ENCODE measurements around the gene HSDL2. TPM values are rescaled to one million over a fixed set of nuclear protein-coding genes. Genes with fewer than 3 reads are reported as not detected.

Gene HSDL2
- polyA plus RNA-seq, 1 of the 3 experiments (the other 2 are of a cell fraction): 14.4 TPM

GRCh38 chr9:112338561-112338960 is 41.3 kb upstream of the HSDL2 start:
- POLR2A ChIA-PET: no interaction called here
- CTCF ChIA-PET: interaction anchor here (1.4 to 1.6 kb wide), 2 partner anchors 241 to 264 kb away, joined by 3 read pairs; no protein-coding TSS in a partner anchor
- H3K4me2 ChIP-seq: no peak overlapping the region

GRCh38 chr9:112339886-112340285 is 40.0 kb upstream of the HSDL2 start:
- H3K4me2 ChIP-seq: no peak overlapping the region
- 96% methylated on average over 3 of the region's 3 CpGs for WGBS (ENCODE audit: low lambda C conversion rate)
- no peak overlapping the region for H3K9ac ChIP-seq
- peaks cover 6% of the 10 kb centered on the region for H3F3A ChIP-seq (replicated peaks; ENCODE audit: insufficient read depth)
- POLR2A ChIA-PET: no interaction called here
- no peaks in the 10 kb centered on the region for H3K36me3 ChIP-seq (replicated peaks in 1 of 2; ENCODE audit: control insufficient read depth in 1 of 2, insufficient read depth in 2 of 2, low read length in 1 of 2)
- H3K4me1 ChIP-seq (ENCODE audit: control insufficient read depth in 1 of 2, insufficient read depth in 2 of 2, low read depth in 1 of 2, low read length in 1 of 2): no peaks in the 10 kb centered on the region
- H3K27ac ChIP-seq (ENCODE audit: low read depth in 2 of 2, low read length in 1 of 2): no peak overlapping the region
- H4K20me1 ChIP-seq (ENCODE audit: insufficient read depth): no peaks in the 10 kb centered on the region
- DNase-seq: no peak
- H3K27me3 ChIP-seq (ENCODE audit: insufficient read depth): no peaks in the 10 kb centered on the region
- TF ChIP-seq POLR2AphosphoS5 (IDR thresholded peaks at IDR 0.05; ENCODE audit: low read depth, low read length) (no peak), TAF1 (IDR thresholded peaks at IDR 0.05; ENCODE audit: borderline replicate concordance, low read depth, low read length) (no peak), ELF1 (IDR thresholded peaks at IDR 0.05) (no peak), YY1 (IDR thresholded peaks at IDR 0.05; ENCODE audit: low read depth) (no peak), EZH2phosphoT487 (IDR thresholded peaks at IDR 0.05; ENCODE audit: borderline replicate concordance, low read depth) (no peak), FOSL2 (IDR thresholded peaks at IDR 0.05; ENCODE audit: borderline replicate concordance, low read depth) (no peak), RXRA (IDR thresholded peaks at IDR 0.05; ENCODE audit: borderline replicate concordance, low read depth) (no peak), NFIC (IDR thresholded peaks at IDR 0.05; ENCODE audit: borderline replicate concordance) (no peak), FOXJ3 (CRISPR knock-in tag; IDR thresholded peaks at IDR 0.05) (no peak)
- H3K79me2 ChIP-seq (ENCODE audit: insufficient read depth): no peaks in the 10 kb centered on the region
- CTCF ChIA-PET: interaction anchor here (1.6 kb wide), 1 partner anchor 243 kb away, joined by 3 read pairs; no protein-coding TSS in a partner anchor
- no peak overlapping the region for H3K4me3 ChIP-seq (ENCODE audit: low read depth in 2 of 2, low read length in 1 of 2)
- H2AFZ ChIP-seq (ENCODE audit: low read depth): no peak overlapping the region
- H3K9me2 ChIP-seq: no peaks in the 10 kb centered on the region
- H3K9me3 ChIP-seq: no peaks in the 10 kb centered on the region

More at GRCh38 chr9:112338561-112338960, 41.3 kb upstream of the HSDL2 start:
- H3K9ac ChIP-seq: no peak overlapping the region
- no peak overlapping the region for H3K4me3 ChIP-seq (ENCODE audit: low read depth in 2 of 2, low read length in 1 of 2)
- no peaks in the 10 kb centered on the region for H3K36me3 ChIP-seq (replicated peaks in 1 of 2; ENCODE audit: control insufficient read depth in 1 of 2, insufficient read depth in 2 of 2, low read length in 1 of 2)
- H2AFZ ChIP-seq (ENCODE audit: low read depth): no peak overlapping the region; the same call in 1 of the 2 replicates
- no peaks in the 10 kb centered on the region for H3K9me2 ChIP-seq
- no peaks in the 10 kb centered on the region for H3K27me3 ChIP-seq (ENCODE audit: insufficient read depth)
- no peaks in the 10 kb centered on the region for H3K4me1 ChIP-seq (ENCODE audit: control insufficient read depth in 1 of 2, insufficient read depth in 2 of 2, low read depth in 1 of 2, low read length in 1 of 2)
- peak overlapping the region in 1 of 2 experiments; percentile 11; a peak in 1 of 4 replicates for H3K27ac ChIP-seq (ENCODE audit: low read depth in 2 of 2, low read length in 1 of 2)
- no peak for TF ChIP-seq USF2 (IDR thresholded peaks at IDR 0.05; ENCODE audit: borderline replicate concordance, low read depth, low read length)
- 0 out of 2 replicates have a peak, but pooled peaks have one; percentile 7 for TF ChIP-seq PBX3 (IDR thresholded peaks at IDR 0.05)
- no peak for TF ChIP-seq FOXJ3 (CRISPR knock-in tag; IDR thresholded peaks at IDR 0.05)
- no peak for TF ChIP-seq JUND (IDR thresholded peaks at IDR 0.05)
- no peak for TF ChIP-seq MXI1 (IDR thresholded peaks at IDR 0.05; ENCODE audit: low read depth, low read length)
- TF ChIP-seq TCF12 (IDR thresholded peaks at IDR 0.05): no peak
- TF ChIP-seq ZBTB33 (IDR thresholded peaks at IDR 0.05; ENCODE audit: borderline replicate concordance, low read depth): no peak
- no peak for TF ChIP-seq FOXM1 (IDR thresholded peaks at IDR 0.05; ENCODE audit: low read depth)
- no peaks in the 10 kb centered on the region for H3K79me2 ChIP-seq (ENCODE audit: insufficient read depth)
- no peak for DNase-seq
- peaks cover 16% of the 10 kb centered on the region for H3F3A ChIP-seq (replicated peaks; ENCODE audit: insufficient read depth)
- no peaks in the 10 kb centered on the region for H4K20me1 ChIP-seq (ENCODE audit: insufficient read depth)
- H3K9me3 ChIP-seq: no peaks in the 10 kb centered on the region
- WGBS (ENCODE audit: low lambda C conversion rate): 39% methylated on average over 3 of the region's 3 CpGs
